ENCODE data around the gene CYP46A1. TPM values are rescaled to one million over a fixed set of nuclear protein-coding genes. Genes with fewer than 3 reads are reported as not detected.

The CYP46A1 gene
- total and polyA plus RNA-seq, 2 experiments from 2014 or later, result 0.47 to 1.7 TPM

GRCh38 chr14:99701260-99701659 lies 17.2 kb downstream of the CYP46A1 start:
- Histone ChIP-seq H3K27me3 (no peaks in the 10 kb centered on the region), H3K4me1 (ENCODE audit: insufficient read depth) (no peaks in the 10 kb centered on the region)

DNA sequence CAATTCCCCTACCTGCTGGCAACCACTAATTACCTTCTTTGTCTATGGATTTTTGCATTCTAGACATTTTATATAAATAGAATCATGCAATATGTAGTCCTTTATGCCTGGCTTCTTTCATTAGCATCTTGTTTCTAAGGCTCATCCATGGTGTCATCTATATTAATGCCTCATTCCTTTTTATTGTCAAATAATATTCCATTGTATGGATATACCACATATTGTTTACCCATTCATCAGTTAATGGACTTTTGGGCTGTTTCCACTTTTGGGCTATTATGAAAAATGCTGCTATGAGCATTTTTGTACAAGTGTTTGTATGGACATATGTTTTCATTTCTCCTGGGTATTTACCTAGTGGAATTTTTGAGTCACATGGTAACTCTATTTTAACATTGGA lies 18.0 kb downstream of the CYP46A1 start:
- Histone ChIP-seq H3K27me3 (no peaks in the 10 kb centered on the region), H3K4me3 (no peak overlapping the region), H3K79me2 (no peaks in the 10 kb centered on the region), H3K9me3 (ENCODE audit: low read depth) (no peaks in the 10 kb centered on the region), H3K36me3 (replicated peaks; ENCODE audit: insufficient read depth, low read depth) (no peaks in the 10 kb centered on the region), H2AFZ (no peak overlapping the region), H4K20me1 (ENCODE audit: insufficient read depth, poor library complexity, severe bottlenecking) (no peaks in the 10 kb centered on the region), H3K27ac (no peak overlapping the region), H3K4me2 (no peak overlapping the region), H3K9me2 (replicated peaks; ENCODE audit: insufficient read depth) (no peaks in the 10 kb centered on the region), H3K4me1 (ENCODE audit: insufficient read depth) (no peaks in the 10 kb centered on the region)
- no peak for TF ChIP-seq EZH2 (IDR thresholded peaks at IDR 0.05; ENCODE audit: borderline replicate concordance)
- TF ChIP-seq, protein P1, sequence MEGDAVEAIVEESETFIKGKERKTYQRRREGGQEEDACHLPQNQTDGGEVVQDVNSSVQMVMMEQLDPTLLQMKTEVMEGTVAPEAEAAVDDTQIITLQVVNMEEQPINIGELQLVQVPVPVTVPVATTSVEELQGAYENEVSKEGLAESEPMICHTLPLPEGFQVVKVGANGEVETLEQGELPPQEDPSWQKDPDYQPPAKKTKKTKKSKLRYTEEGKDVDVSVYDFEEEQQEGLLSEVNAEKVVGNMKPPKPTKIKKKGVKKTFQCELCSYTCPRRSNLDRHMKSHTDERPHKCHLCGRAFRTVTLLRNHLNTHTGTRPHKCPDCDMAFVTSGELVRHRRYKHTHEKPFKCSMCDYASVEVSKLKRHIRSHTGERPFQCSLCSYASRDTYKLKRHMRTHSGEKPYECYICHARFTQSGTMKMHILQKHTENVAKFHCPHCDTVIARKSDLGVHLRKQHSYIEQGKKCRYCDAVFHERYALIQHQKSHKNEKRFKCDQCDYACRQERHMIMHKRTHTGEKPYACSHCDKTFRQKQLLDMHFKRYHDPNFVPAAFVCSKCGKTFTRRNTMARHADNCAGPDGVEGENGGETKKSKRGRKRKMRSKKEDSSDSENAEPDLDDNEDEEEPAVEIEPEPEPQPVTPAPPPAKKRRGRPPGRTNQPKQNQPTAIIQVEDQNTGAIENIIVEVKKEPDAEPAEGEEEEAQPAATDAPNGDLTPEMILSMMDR (IDR thresholded peaks at IDR 0.05; ENCODE audit: poor library complexity), result no peak
- TF ChIP-seq EZH2phosphoT487 (IDR thresholded peaks at IDR 0.05; ENCODE audit: low read depth, severe bottlenecking, unreplicated experiment), result no peak
- no peak for DNase-seq (ENCODE audit: low spot score)

More at GRCh38 chr14:99701260-99701659, 17.2 kb downstream of the CYP46A1 start:
- no peaks in the 10 kb centered on the region for H3K36me3 ChIP-seq (replicated peaks; ENCODE audit: insufficient read depth, low read depth)
- TF ChIP-seq EZH2 (IDR thresholded peaks at IDR 0.05; ENCODE audit: borderline replicate concordance) (no peak), EZH2phosphoT487 (IDR thresholded peaks at IDR 0.05; ENCODE audit: low read depth, severe bottlenecking, unreplicated experiment) (no peak)
- TF ChIP-seq, protein P1 (IDR thresholded peaks at IDR 0.05; ENCODE audit: poor library complexity), result no peak
- no peak for DNase-seq (ENCODE audit: low spot score)
- H3K27ac ChIP-seq, result no peak overlapping the region
- no peak overlapping the region for H3K4me2 ChIP-seq
- no peaks in the 10 kb centered on the region for H3K79me2 ChIP-seq
- H3K9me3 ChIP-seq (ENCODE audit: low read depth), result no peaks in the 10 kb centered on the region
- no peaks in the 10 kb centered on the region for H3K9me2 ChIP-seq (replicated peaks; ENCODE audit: insufficient read depth)
- H3K4me3 ChIP-seq, result no peak overlapping the region
- 100% methylated on average over 1 of the region's 1 CpG for WGBS (ENCODE audit: low lambda C conversion rate, missing lambda C conversion rate)
- no peaks in the 10 kb centered on the region for H4K20me1 ChIP-seq (ENCODE audit: insufficient read depth, poor library complexity, severe bottlenecking)
- H2AFZ ChIP-seq, result no peak overlapping the region

GRCh38 chr14:99703381-99703780 lies 19.3 kb downstream of the CYP46A1 start:
- TF ChIP-seq EZH2 (IDR thresholded peaks at IDR 0.05; ENCODE audit: borderline replicate concordance), result no peak
- TF ChIP-seq, protein P1 (IDR thresholded peaks at IDR 0.05; ENCODE audit: poor library complexity), result no peak
- no peak for TF ChIP-seq EZH2phosphoT487 (IDR thresholded peaks at IDR 0.05; ENCODE audit: low read depth, severe bottlenecking, unreplicated experiment)
- no peak overlapping the region for H3K27ac ChIP-seq
- H4K20me1 ChIP-seq (ENCODE audit: insufficient read depth, poor library complexity, severe bottlenecking), result no peaks in the 10 kb centered on the region
- no peaks in the 10 kb centered on the region for H3K79me2 ChIP-seq
- DNase-seq (ENCODE audit: low spot score), result no peak
- 94% methylated on average over 3 of the region's 3 CpGs for WGBS (ENCODE audit: low lambda C conversion rate, missing lambda C conversion rate)
- no peaks in the 10 kb centered on the region for H3K9me3 ChIP-seq (ENCODE audit: low read depth)
- no peaks in the 10 kb centered on the region for H3K9me2 ChIP-seq (replicated peaks; ENCODE audit: insufficient read depth)
- no peaks in the 10 kb centered on the region for H3K27me3 ChIP-seq
- H3K4me3 ChIP-seq, result no peak overlapping the region
- no peak overlapping the region for H2AFZ ChIP-seq
- H3K4me1 ChIP-seq (ENCODE audit: insufficient read depth), result no peaks in the 10 kb centered on the region
- H3K36me3 ChIP-seq (replicated peaks; ENCODE audit: insufficient read depth, low read depth), result no peaks in the 10 kb centered on the region
- H3K4me2 ChIP-seq, result no peak overlapping the region

GRCh38 chr14:99704037-99704436 lies 19.9 kb downstream of the CYP46A1 start:
- 100% methylated on average over 2 of the region's 2 CpGs for WGBS (ENCODE audit: low lambda C conversion rate, missing lambda C conversion rate)
- no peak overlapping the region for H3K4me3 ChIP-seq
- no peaks in the 10 kb centered on the region for H3K9me3 ChIP-seq (ENCODE audit: low read depth)
- H2AFZ ChIP-seq, result no peak overlapping the region
- H3K9me2 ChIP-seq (replicated peaks; ENCODE audit: insufficient read depth), result no peaks in the 10 kb centered on the region
- no peak overlapping the region for H3K4me2 ChIP-seq
- H3K27ac ChIP-seq, result no peak overlapping the region
- H3K4me1 ChIP-seq (ENCODE audit: insufficient read depth), result no peaks in the 10 kb centered on the region
- no peaks in the 10 kb centered on the region for H3K36me3 ChIP-seq (replicated peaks; ENCODE audit: insufficient read depth, low read depth)
- DNase-seq (ENCODE audit: low spot score), result no peak
- no peaks in the 10 kb centered on the region for H4K20me1 ChIP-seq (ENCODE audit: insufficient read depth, poor library complexity, severe bottlenecking)
- no peaks in the 10 kb centered on the region for H3K27me3 ChIP-seq
- TF ChIP-seq EZH2 (IDR thresholded peaks at IDR 0.05; ENCODE audit: borderline replicate concordance), result no peak
- no peak for TF ChIP-seq EZH2phosphoT487 (IDR thresholded peaks at IDR 0.05; ENCODE audit: low read depth, severe bottlenecking, unreplicated experiment)
- TF ChIP-seq, protein P1 (IDR thresholded peaks at IDR 0.05; ENCODE audit: poor library complexity), result no peak
- H3K79me2 ChIP-seq, result no peaks in the 10 kb centered on the region

Data from hepatocyte (in vitro differentiated cells).